Right lobe of liver (tissue), 6 donors: ENCODE results near the gene MAP3K20. TPM values are rescaled to one million over a fixed set of nuclear protein-coding genes. Genes with fewer than 3 reads are reported as not detected.
A peak's percentile ranks its signal among the peaks of the same experiment; 100 is the strongest.

Source experiments
- ATAC-seq, 4 donors: fragments of 200-7000 bp; cut with Tn5 transposase; one replicate each; pipeline ENCODE4 v1.9.1; 2020; ENCODE audit warnings: mild to moderate bottlenecking in 4 of 4, moderate library complexity in 4 of 4
- DNase-seq, 3 donors: peaks; one replicate each; pipeline ENCODE4 v3.0.0-alpha.2; 2020
- H3K27ac ChIP-seq, 3 donors: fragments of 200-600 bp; one replicate each; pipeline ENCODE4 v1.8.0; 2022
- H3K27me3 ChIP-seq, 2 donors: fragments of 200-600 bp; one replicate each; pipeline ENCODE4 v1.8.0; 2022
- H3K36me3 ChIP-seq, 4 donors: fragments of 200-600 bp; sonication (generic) in 1 of 4; one replicate each; pipeline versions ENCODE4 v1.5.1 to v1.8.0; 2017 to 2022; ENCODE audit warnings: control low read depth in 1 of 4
- H3K4me1 ChIP-seq, 4 donors: fragments of 200-600 bp; sonication (generic) in 1 of 4; one replicate each; pipeline versions ENCODE4 v1.5.1 to v1.8.0; 2017 to 2022; ENCODE audit warnings: control low read depth in 1 of 4
- H3K4me3 ChIP-seq, 3 donors: fragments of 200-600 bp; one replicate each; pipeline ENCODE4 v1.8.0; 2022
- H3K9me3 ChIP-seq, 4 donors: fragments of 200-600 bp; sonication (generic) in 1 of 4; one replicate each; pipeline versions ENCODE4 v1.5.1 to v1.8.0; 2017 to 2022; ENCODE audit warnings: control low read depth in 1 of 4
- POLR2A ChIP-seq: fragments of 450-650 bp; IDR thresholded peaks from one replicate; pipeline ENCODE4 v1.6.1; 2017; ENCODE audit warnings: antibody characterized with exemption, mild to moderate bottlenecking
- WGBS: methylation state at CpG from one replicate; pipeline ENCODE4 v1.1.6; 2018; ENCODE audit warnings: low coverage, low lambda C conversion rate; ENCODE audit not compliant: insufficient coverage; ENCODE audit errors: missing lambda C conversion rate; 5-methylcytosine and 5-hydroxymethylcytosine counted together
- intact Hi-C, 2 donors: fragments of 100-400 bp; cut with DNase I; formaldehyde crosslinking; loops; one replicate each; pipeline versions ENCODE4 v1.11.2 to v1.14.1; 2022
- long read RNA-seq: library from polyadenylated mRNA; unstranded; transcript quantifications from one replicate; pipeline ENCODE4 v2.0.0, GENCODE V29; 2019
- total RNA-seq, 6 experiments: library from RNA; depleted of rRNA in 2 of 6; stranded (reverse); fragments of >200 nt in 2 of 6; fragmentation: NEBNext Ultra II Directional in 3 of 6; extraction: Animal tissue kit (Norgen Biotek cat#: 25700) in 3 of 6; gene quantifications; one replicate each; pipeline versions ENCODE4 v1.1.0 to v1.2.4, GENCODE V29; 2016 to 2023
- TF ChIP-seq, protein P1 (sequence below), 4 donors: fragments of 200-600 bp in 3 of 4; fragments of 450-650 bp in 1 of 4; IDR thresholded peaks; one replicate each; pipeline versions ENCODE4 v1.5.1 to v1.8.0; 2016 to 2022; ENCODE audit warnings: antibody characterized with exemption in 4 of 4, mild to moderate bottlenecking in 2 of 4
- donor health status: DM: no; HTN: yes; CAD: no.
- donor health status: DM: no; HTN: no; CAD: no.
- donor health status: DM: no; HTN: no; CAD: no.
- donor health status: DM: no; HTN: yes; CAD: no.
- donor health status: DM: no; HTN: yes; CAD: no.

The MAP3K20 gene
- total RNA-seq: 10 to 100 TPM; 16.0 to 36.8 (median 22.0) TPM
- long read RNA-seq, full-length matches to known transcripts: 2 of 9 reads
- long read RNA-seq, partial matches to known transcripts: 4 of 9 reads
- long read RNA-seq, other reads (novel, unspliced or antisense): 3 of 9 reads

DNA sequence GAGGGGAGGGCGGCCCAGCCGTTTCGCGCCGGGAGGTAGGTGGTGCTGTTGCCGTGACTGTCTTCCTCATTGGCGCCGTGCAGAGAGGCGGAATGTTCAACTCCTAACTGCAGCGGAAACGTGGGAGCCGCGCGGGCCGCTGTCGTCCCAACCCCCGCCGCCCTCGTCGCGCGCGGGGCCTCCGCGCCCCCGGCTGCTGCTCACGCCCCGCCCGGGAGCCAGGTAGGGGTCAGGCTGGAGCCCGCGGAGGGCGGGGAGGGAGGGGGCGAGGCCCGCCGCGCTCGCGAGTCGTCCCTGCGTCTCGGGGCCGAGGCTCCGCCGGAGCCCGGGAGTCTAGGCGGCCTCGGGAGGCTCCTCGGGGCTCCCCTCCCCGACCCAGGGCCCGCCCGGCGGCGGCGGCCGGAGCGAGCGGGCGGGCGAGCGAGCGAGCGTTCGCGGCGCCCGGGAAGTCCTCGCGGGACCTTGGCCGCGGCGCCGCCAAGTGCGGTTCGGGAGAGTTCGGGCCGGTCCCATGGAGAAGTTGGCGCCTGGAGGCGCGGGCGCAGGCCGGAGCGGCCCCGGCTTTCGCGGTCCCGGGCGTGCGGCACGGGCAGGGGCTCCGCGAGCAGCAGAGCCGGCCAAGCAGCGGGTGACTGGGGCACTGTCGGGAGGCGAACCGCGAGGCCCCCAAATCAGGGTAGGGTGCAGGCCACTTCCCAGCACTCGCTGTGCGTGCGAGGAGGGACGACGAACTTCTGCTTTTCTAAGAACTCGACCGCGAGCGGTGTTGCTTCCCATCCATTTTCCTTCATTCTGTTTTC is at the start of gene MAP3K20:
TSS of gene MAP3K20 (plus strand) at position 66 of the 800 bp plus-strand sequence. CDS start 15,186 bp downstream, outside the sequence.
- Histone ChIP-seq H3K27me3 (no peaks in the 10 kb centered on the region), H3K4me1 (peaks cover 0 to 9% (median 0%) of the 10 kb centered on the region in 4 donors), H3K36me3 (no peaks in the 10 kb centered on the region), H3K9me3 (no peaks in the 10 kb centered on the region), H3K4me3 (peak within 1 kb of the TSS; percentile 68 to 75 (median 72)), H3K27ac (peak within 1 kb of the TSS; percentile 99 to 100 (median 99))
- peak; percentile 75 for TF ChIP-seq POLR2A
- TF ChIP-seq, protein P1, sequence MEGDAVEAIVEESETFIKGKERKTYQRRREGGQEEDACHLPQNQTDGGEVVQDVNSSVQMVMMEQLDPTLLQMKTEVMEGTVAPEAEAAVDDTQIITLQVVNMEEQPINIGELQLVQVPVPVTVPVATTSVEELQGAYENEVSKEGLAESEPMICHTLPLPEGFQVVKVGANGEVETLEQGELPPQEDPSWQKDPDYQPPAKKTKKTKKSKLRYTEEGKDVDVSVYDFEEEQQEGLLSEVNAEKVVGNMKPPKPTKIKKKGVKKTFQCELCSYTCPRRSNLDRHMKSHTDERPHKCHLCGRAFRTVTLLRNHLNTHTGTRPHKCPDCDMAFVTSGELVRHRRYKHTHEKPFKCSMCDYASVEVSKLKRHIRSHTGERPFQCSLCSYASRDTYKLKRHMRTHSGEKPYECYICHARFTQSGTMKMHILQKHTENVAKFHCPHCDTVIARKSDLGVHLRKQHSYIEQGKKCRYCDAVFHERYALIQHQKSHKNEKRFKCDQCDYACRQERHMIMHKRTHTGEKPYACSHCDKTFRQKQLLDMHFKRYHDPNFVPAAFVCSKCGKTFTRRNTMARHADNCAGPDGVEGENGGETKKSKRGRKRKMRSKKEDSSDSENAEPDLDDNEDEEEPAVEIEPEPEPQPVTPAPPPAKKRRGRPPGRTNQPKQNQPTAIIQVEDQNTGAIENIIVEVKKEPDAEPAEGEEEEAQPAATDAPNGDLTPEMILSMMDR (IDR thresholded peaks at IDR 0.05): peak; percentile 34 to 54 (median 44)
- intact Hi-C loops: no loop called here
- 0% methylated on average over 10 of the region's 106 CpGs for WGBS
- peak; percentile 70 to 85 (median 80) for ATAC-seq
- peak; percentile 83 to 87 (median 85) for DNase-seq

DNA sequence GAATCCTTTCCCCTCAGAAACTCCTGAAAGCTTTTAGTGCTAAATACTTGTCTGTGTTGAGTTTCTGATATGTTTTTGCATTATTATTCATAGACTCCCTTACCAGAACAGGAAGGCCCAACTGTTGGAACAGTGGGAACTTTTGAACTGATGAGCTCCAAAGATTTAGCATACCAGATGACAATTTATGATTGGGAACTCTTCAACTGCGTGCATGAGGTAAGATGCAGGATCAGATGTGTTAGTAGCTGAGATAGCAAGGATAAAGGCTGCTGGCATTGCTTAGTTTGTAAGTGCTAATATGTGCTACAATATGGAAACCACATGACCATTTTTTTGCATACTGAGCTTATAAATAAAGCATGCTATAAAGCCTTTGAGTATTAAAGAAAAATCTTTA is 49.2 kb upstream of the MAP3K20 start:
- ATAC-seq (no peak), DNase-seq (no peak)
- intact Hi-C loops: loop anchor here in 1 of 2 donors (5.0 kb wide), 1 partner anchor 186 kb away; no protein-coding TSS in a partner anchor
- no peaks in the 10 kb centered on the region for H3K27me3 ChIP-seq
- H3K4me3 ChIP-seq: no peak overlapping the region
- H3K36me3 ChIP-seq: peaks cover 0 to 4% (median 0%) of the 10 kb centered on the region in 4 donors
- TF ChIP-seq, protein P1 (IDR thresholded peaks at IDR 0.05): no peak
- TF ChIP-seq POLR2A: no peak
- no peaks in the 10 kb centered on the region for H3K9me3 ChIP-seq
- WGBS: 100% methylated on average over 1 of the region's 1 CpG
- H3K4me1 ChIP-seq: peaks cover 0 to 3% (median 0%) of the 10 kb centered on the region in 4 donors
- no peak overlapping the region for H3K27ac ChIP-seq

DNA sequence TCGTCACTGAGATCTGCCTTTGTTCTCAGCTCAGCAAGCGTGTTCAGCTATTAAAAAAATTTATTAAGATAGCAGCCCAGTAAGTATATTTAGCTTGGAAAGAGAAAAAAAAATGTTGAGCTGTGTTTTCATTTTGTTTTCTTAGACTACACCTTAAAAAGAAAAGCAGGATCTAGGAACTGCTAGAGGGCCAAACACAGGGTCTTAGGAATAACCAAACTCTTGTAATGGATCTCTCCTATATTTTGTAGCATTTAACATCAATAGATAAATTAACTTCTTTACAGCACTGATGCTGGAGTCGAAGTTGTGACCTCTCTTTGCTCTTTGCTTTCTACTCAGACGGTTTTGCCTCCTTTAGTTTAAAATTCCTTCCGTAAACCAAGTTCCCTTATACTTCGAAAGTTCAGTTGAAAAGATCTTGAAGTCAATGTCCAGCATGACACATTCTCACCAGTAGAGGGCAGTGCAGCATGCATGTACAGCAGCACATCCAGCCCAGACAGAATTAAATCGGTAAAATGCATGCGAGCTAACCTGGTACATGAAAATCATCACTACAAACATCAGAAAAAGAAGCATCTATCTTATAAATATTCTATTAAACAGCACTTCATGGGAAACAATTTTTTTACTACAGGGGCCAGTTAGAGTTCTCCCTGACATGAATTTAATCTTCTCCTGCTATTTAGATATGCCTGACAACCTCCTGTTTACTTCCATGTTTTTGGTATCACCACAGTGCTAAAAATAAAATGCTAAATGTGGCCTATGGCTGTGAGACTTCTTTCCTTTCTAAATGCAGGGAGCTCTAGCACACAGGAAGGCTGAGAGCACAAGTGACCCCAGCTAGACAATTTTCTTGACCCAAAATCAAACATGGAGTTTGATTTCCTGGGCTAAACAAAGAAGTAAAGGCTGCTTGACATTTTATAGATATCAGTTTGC is 48.2 kb upstream of the MAP3K20 start:
- WGBS: 24% methylated on average over 8 of the region's 8 CpGs
- intact Hi-C loops: loop anchor here in 1 of 2 donors (5.0 kb wide), 1 partner anchor 185 kb away; no protein-coding TSS in a partner anchor
- peak; percentile 93 to 98 (median 95) for ATAC-seq
- TF ChIP-seq POLR2A: no peak
- TF ChIP-seq, protein P1 (IDR thresholded peaks at IDR 0.05): peak; percentile 97 to 99 (median 98)
- H3K4me3 ChIP-seq: no peak overlapping the region
- H3K9me3 ChIP-seq: no peaks in the 10 kb centered on the region
- peak in 2 of 3 donors; percentile 63 to 79 for DNase-seq
- peaks cover 0 to 3% (median 0%) of the 10 kb centered on the region in 4 donors for H3K4me1 ChIP-seq
- no peaks in the 10 kb centered on the region for H3K27me3 ChIP-seq
- H3K36me3 ChIP-seq: peaks cover 0 to 4% (median 0%) of the 10 kb centered on the region in 4 donors
- H3K27ac ChIP-seq: peak overlapping the region in 1 of 3 donors; percentile 19

DNA sequence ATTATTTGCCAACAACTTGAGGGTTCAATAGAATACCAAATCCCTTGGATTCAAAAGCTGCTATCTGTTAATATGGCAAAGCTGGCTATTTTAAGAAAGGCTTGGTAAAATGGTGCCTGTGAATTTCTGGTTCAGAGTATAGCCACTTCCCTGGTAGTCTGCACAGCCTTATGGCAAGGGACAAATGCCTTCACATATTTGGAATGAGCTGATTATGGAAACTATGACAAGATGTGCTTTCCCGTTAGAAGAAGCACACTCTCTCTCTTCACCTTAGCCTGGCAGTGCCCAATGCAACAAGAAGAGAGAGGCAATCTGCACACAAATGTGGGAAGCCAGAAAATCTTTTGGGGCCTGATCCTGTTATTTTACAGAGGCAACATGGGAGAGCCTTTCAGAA is 47.5 kb upstream of the MAP3K20 start:
- no peaks in the 10 kb centered on the region for H3K27me3 ChIP-seq
- DNase-seq (no peak), ATAC-seq (no peak)
- H3K36me3 ChIP-seq: peaks cover 0 to 4% (median 0%) of the 10 kb centered on the region in 4 donors
- WGBS: 83% methylated on average over 1 of the region's 1 CpG
- no peak overlapping the region for H3K4me3 ChIP-seq
- peak overlapping the region in 1 of 3 donors; percentile 19 for H3K27ac ChIP-seq
- intact Hi-C loops: loop anchor here in 1 of 2 donors (5.0 kb wide), 1 partner anchor 184 kb away; no protein-coding TSS in a partner anchor
- no peaks in the 10 kb centered on the region for H3K9me3 ChIP-seq
- peaks cover 0 to 3% (median 0%) of the 10 kb centered on the region in 4 donors for H3K4me1 ChIP-seq
- TF ChIP-seq POLR2A: no peak
- TF ChIP-seq, protein P1 (IDR thresholded peaks at IDR 0.05): no peak
